ENCODE results near the gene MFSD12. TPM values are rescaled to one million over a fixed set of nuclear protein-coding genes. Genes with fewer than 3 reads are reported as not detected.

The MFSD12 gene
- polyA plus RNA-seq, 3 donors, result 47.9 to 150 (median 55.5) TPM

- H3K27me3 Mint-ChIP-seq (ENCODE audit: low read depth in 3 of 3), result peaks cover 10 to 19% (median 16%) of the 10 kb centered on the region in 3 donors
- no peak overlapping the region for H2AFZ ChIP-seq (ENCODE audit: insufficient read depth, low read depth, low read length, poor library complexity, severe bottlenecking)
- H3K4me1 ChIP-seq (ENCODE audit: control insufficient read depth in 1 of 2, insufficient read depth in 2 of 2, low read length in 2 of 2), result peaks cover 7 to 17% of the 10 kb centered on the region in 2 donors
- H3K9me3 ChIP-seq (replicated peaks in 1 of 2; ENCODE audit: control insufficient read depth in 1 of 2, insufficient read depth in 1 of 2, low read length in 2 of 2), result no peaks in the 10 kb centered on the region
- H3K79me2 ChIP-seq (ENCODE audit: insufficient read depth, low read length), result no peaks in the 10 kb centered on the region
- intact Hi-C loops (cut with micrococcal nuclease), result loop anchor here in 1 of 2 donors (5.0 kb wide), 1 partner anchor 33 kb away; no protein-coding TSS in a partner anchor
- no peak overlapping the region for H3K4me2 ChIP-seq (replicated peaks; ENCODE audit: extremely low read depth, low read length, poor library complexity, severe bottlenecking)
- no peak overlapping the region for H3K4me3 Mint-ChIP-seq
- WGBS (ENCODE audit: insufficient coverage), result 83% methylated on average over 2 of the region's 11 CpGs
- no peaks in the 10 kb centered on the region for H4K20me1 ChIP-seq (ENCODE audit: insufficient read depth, low read length)
- H3K27ac ChIP-seq (ENCODE audit: low read depth in 1 of 2, low read length in 2 of 2), result no peak overlapping the region
- TF ChIP-seq, protein P1, sequence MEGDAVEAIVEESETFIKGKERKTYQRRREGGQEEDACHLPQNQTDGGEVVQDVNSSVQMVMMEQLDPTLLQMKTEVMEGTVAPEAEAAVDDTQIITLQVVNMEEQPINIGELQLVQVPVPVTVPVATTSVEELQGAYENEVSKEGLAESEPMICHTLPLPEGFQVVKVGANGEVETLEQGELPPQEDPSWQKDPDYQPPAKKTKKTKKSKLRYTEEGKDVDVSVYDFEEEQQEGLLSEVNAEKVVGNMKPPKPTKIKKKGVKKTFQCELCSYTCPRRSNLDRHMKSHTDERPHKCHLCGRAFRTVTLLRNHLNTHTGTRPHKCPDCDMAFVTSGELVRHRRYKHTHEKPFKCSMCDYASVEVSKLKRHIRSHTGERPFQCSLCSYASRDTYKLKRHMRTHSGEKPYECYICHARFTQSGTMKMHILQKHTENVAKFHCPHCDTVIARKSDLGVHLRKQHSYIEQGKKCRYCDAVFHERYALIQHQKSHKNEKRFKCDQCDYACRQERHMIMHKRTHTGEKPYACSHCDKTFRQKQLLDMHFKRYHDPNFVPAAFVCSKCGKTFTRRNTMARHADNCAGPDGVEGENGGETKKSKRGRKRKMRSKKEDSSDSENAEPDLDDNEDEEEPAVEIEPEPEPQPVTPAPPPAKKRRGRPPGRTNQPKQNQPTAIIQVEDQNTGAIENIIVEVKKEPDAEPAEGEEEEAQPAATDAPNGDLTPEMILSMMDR (IDR thresholded peaks at IDR 0.05), result no peak
- H3K27ac Mint-ChIP-seq, result peak overlapping the region in 2 of 7 donors; percentile 4 to 14
- H3K9ac ChIP-seq (ENCODE audit: insufficient read depth, low read length, poor library complexity, severe bottlenecking), result no peak overlapping the region
- H3K36me3 ChIP-seq (replicated peaks in 1 of 2; ENCODE audit: control insufficient read depth in 1 of 2, insufficient read depth in 2 of 2, low read length in 2 of 2), result peaks cover 0 to 2% of the 10 kb centered on the region in 2 donors
- peaks cover 0 to 6% (median 0%) of the 10 kb centered on the region in 7 donors for H3K9me3 Mint-ChIP-seq
- no peak overlapping the region for H3K4me3 ChIP-seq (replicated peaks in 1 of 3; ENCODE audit: low read depth in 2 of 3, low read length in 3 of 3)
- H3K4me1 Mint-ChIP-seq, result peaks cover 22% of the 10 kb centered on the region
- peaks cover 3 to 10% of the 10 kb centered on the region in 2 donors for H3K27me3 ChIP-seq (ENCODE audit: control insufficient read depth in 2 of 2, insufficient read depth in 2 of 2, low read length in 2 of 2)
- peaks cover 3 to 20% of the 10 kb centered on the region in 2 donors for H3K36me3 Mint-ChIP-seq
- DNase-seq, result peak in 1 of 3 donors; percentile 21
Observed at GRCh38 chr19:3580156-3580934, 23.0 kb upstream of the MFSD12 start.

- Mint-ChIP-seq H3K27ac (no peak overlapping the region), H3K27me3 (ENCODE audit: low read depth in 3 of 3) (peaks cover 4 to 5% (median 4%) of the 10 kb centered on the region in 3 donors), H3K36me3 (peaks cover 8 to 32% of the 10 kb centered on the region in 2 donors), H3K9me3 (peaks cover 0 to 4% (median 2%) of the 10 kb centered on the region in 7 donors), H3K4me3 (no peak overlapping the region), H3K4me1 (peaks cover 34% of the 10 kb centered on the region)
- Histone ChIP-seq H3K4me2 (replicated peaks; ENCODE audit: extremely low read depth, low read length, poor library complexity, severe bottlenecking) (no peak overlapping the region), H3K27me3 (ENCODE audit: control insufficient read depth in 2 of 2, insufficient read depth in 2 of 2, low read length in 2 of 2) (no peaks in the 10 kb centered on the region), H4K20me1 (ENCODE audit: insufficient read depth, low read length) (no peaks in the 10 kb centered on the region), H3K4me1 (ENCODE audit: control insufficient read depth in 1 of 2, insufficient read depth in 2 of 2, low read length in 2 of 2) (peaks cover 17 to 28% of the 10 kb centered on the region in 2 donors), H3K27ac (ENCODE audit: low read depth in 1 of 2, low read length in 2 of 2) (no peak overlapping the region), H3K9ac (ENCODE audit: insufficient read depth, low read length, poor library complexity, severe bottlenecking) (no peak overlapping the region), H3K4me3 (replicated peaks in 1 of 3; ENCODE audit: low read depth in 2 of 3, low read length in 3 of 3) (no peak overlapping the region), H3K36me3 (replicated peaks in 1 of 2; ENCODE audit: control insufficient read depth in 1 of 2, insufficient read depth in 2 of 2, low read length in 2 of 2) (peaks cover 0 to 6% of the 10 kb centered on the region in 2 donors), H3K9me3 (replicated peaks in 1 of 2; ENCODE audit: control insufficient read depth in 1 of 2, insufficient read depth in 1 of 2, low read length in 2 of 2) (no peaks in the 10 kb centered on the region), H2AFZ (ENCODE audit: insufficient read depth, low read depth, low read length, poor library complexity, severe bottlenecking) (no peak overlapping the region), H3K79me2 (ENCODE audit: insufficient read depth, low read length) (peaks cover 3% of the 10 kb centered on the region)
- 92% methylated on average over 12 of the region's 17 CpGs for WGBS (ENCODE audit: insufficient coverage)
- TF ChIP-seq, protein P1 (IDR thresholded peaks at IDR 0.05), result no peak
- intact Hi-C loops (cut with micrococcal nuclease), result no loop called here
- DNase-seq, result no peak
Observed at GRCh38 chr19:3578390-3578789, 21.0 kb upstream of the MFSD12 start.
